H9 (cell line): ENCODE data around the gene BAZ1B. TPM values are rescaled to one million over a fixed set of nuclear protein-coding genes. Genes with fewer than 3 reads are reported as not detected.
A peak's percentile ranks its signal among the peaks of the same experiment; 100 is the strongest.

ENCODE experiments used
- DNase-seq: peaks from one replicate; pipeline ENCODE4 v3.0.0-alpha.2; 2017
- H2AFZ ChIP-seq: one replicate; pipeline ENCODE4 v1.6.1; 2013; ENCODE audit warnings: mild to moderate bottlenecking, low read length, control low read depth, moderate library complexity
- H2AK5ac ChIP-seq: 2 replicates; pipeline ENCODE4 v1.6.1; 2013; ENCODE audit warnings: low read length, control low read depth, mixed read lengths; ENCODE audit not compliant: insufficient read length
- H2BK120ac ChIP-seq: one replicate; pipeline ENCODE4 v1.6.1; 2013; ENCODE audit warnings: low read depth, mild to moderate bottlenecking, low read length, control low read depth, inconsistent platforms; ENCODE audit not compliant: poor library complexity, severe bottlenecking
- H2BK12ac ChIP-seq: 2 replicates; pipeline ENCODE4 v1.6.1; 2013; ENCODE audit warnings: low read length, control low read depth, mixed read lengths, low read depth; ENCODE audit not compliant: insufficient read length
- H2BK15ac ChIP-seq: 2 replicates; pipeline ENCODE4 v1.6.1; 2013; ENCODE audit warnings: low read depth, low read length, control low read depth
- H2BK20ac ChIP-seq: one replicate; pipeline ENCODE4 v1.6.1; 2013; ENCODE audit warnings: low read depth, mild to moderate bottlenecking, low read length, control low read depth, inconsistent platforms; ENCODE audit not compliant: poor library complexity, severe bottlenecking
- H2BK5ac ChIP-seq: 2 replicates; pipeline ENCODE4 v1.6.1; 2013; ENCODE audit warnings: low read length, control low read depth, mixed read lengths; ENCODE audit not compliant: insufficient read length
- H3K14ac ChIP-seq: 2 replicates; pipeline ENCODE4 v1.6.1; 2013; ENCODE audit warnings: low read length, control low read depth; ENCODE audit not compliant: insufficient read depth
- H3K18ac ChIP-seq: 2 replicates; pipeline ENCODE4 v1.6.1; 2013; ENCODE audit warnings: low read depth, mild to moderate bottlenecking, mixed read lengths, low read length, control low read depth; ENCODE audit not compliant: insufficient read length
- H3K23ac ChIP-seq: 2 replicates; pipeline ENCODE4 v1.6.1; 2013; ENCODE audit warnings: low read length, control low read depth, mixed read lengths, low read depth; ENCODE audit not compliant: insufficient read length
- H3K23me2 ChIP-seq: 2 replicates; pipeline ENCODE4 v1.6.1; 2013; ENCODE audit warnings: low read depth, mild to moderate bottlenecking, mixed read lengths, low read length, control low read depth; ENCODE audit not compliant: insufficient read length, poor library complexity, severe bottlenecking
- H3K27ac ChIP-seq: 2 replicates; pipeline ENCODE4 v1.5.1; 2013; ENCODE audit warnings: low read length, control low read depth, mixed read lengths, low read depth; ENCODE audit not compliant: insufficient read length
- H3K27me3 ChIP-seq: 2 replicates; pipeline ENCODE4 v1.6.1; 2013; ENCODE audit warnings: low read length, control low read depth, inconsistent platforms; ENCODE audit not compliant: insufficient read depth
- H3K4ac ChIP-seq: 2 replicates; pipeline ENCODE4 v1.6.1; 2013; ENCODE audit warnings: low read depth, mild to moderate bottlenecking, control low read depth, inconsistent platforms, low read length, moderate library complexity
- H3K4me1 ChIP-seq: 2 replicates; pipeline ENCODE4 v1.6.1; 2013; ENCODE audit warnings: low read length, control low read depth, inconsistent platforms; ENCODE audit not compliant: insufficient read depth
- H3K4me2 ChIP-seq: 2 replicates; pipeline ENCODE4 v1.6.1; 2013; ENCODE audit warnings: low read length, control low read depth, mixed read lengths; ENCODE audit not compliant: insufficient read length, insufficient read depth
- H3K56ac ChIP-seq: 2 replicates; pipeline ENCODE4 v1.6.1; 2013; ENCODE audit warnings: low read depth, mild to moderate bottlenecking, mixed read lengths, low read length, control low read depth; ENCODE audit not compliant: insufficient read length
- H3K79me1 ChIP-seq: 2 replicates; pipeline ENCODE4 v1.6.1; 2013; ENCODE audit warnings: low read depth, mild to moderate bottlenecking, moderate library complexity, low read length, control low read depth, inconsistent platforms; ENCODE audit not compliant: insufficient read depth, poor library complexity, severe bottlenecking
- H3K79me2 ChIP-seq: 2 replicates; pipeline ENCODE4 v1.6.1; 2013; ENCODE audit warnings: low read length, control low read depth, inconsistent platforms; ENCODE audit not compliant: insufficient read depth
- H3K9ac ChIP-seq: 2 replicates; pipeline ENCODE4 v1.6.1; 2013; ENCODE audit warnings: low read length, control low read depth, mixed read lengths; ENCODE audit not compliant: insufficient read length; ENCODE audit errors: extremely low read depth
- H3K9me3 ChIP-seq: one replicate; pipeline ENCODE4 v1.6.1; 2013; ENCODE audit warnings: low read depth, low read length, inconsistent platforms; ENCODE audit not compliant: control insufficient read depth
- H3T11ph ChIP-seq: one replicate; pipeline ENCODE4 v1.6.1; 2013; ENCODE audit warnings: mild to moderate bottlenecking, low read length, control low read depth, inconsistent platforms
- H4K20me1 ChIP-seq: one replicate; pipeline ENCODE4 v1.6.1; 2013; ENCODE audit not compliant: control insufficient read depth, insufficient read length, insufficient read depth
- H4K5ac ChIP-seq: 2 replicates; pipeline ENCODE4 v1.6.1; 2013; ENCODE audit warnings: low read depth, mild to moderate bottlenecking, mixed read lengths, low read length, control low read depth; ENCODE audit not compliant: insufficient read length
- H4K8ac ChIP-seq: replicated peaks from 2 replicates; pipeline ENCODE4 v1.6.1; 2013; ENCODE audit warnings: low read length, control low read depth, mixed read lengths, low read depth; ENCODE audit not compliant: insufficient read length
- H4K91ac ChIP-seq: 2 replicates; pipeline ENCODE4 v1.6.1; 2013; ENCODE audit warnings: low read depth, mild to moderate bottlenecking, moderate library complexity, mixed read lengths, low read length, control low read depth; ENCODE audit not compliant: insufficient read length
- H3K27ac Mint-ChIP-seq, 3 experiments: 2 replicates in 2 of 3; 3 replicates in 1 of 3; pipeline ENCODE4 v1.8.0; 2020 to 2021; ENCODE audit warnings: mixed read lengths in 3 of 3, mild to moderate bottlenecking in 1 of 3, moderate library complexity in 1 of 3
- H3K27me3 Mint-ChIP-seq: 2 replicates; pipeline ENCODE4 v1.8.0; 2021; ENCODE audit warnings: low read depth, mild to moderate bottlenecking, moderate library complexity, mixed read lengths
- H3K36me3 Mint-ChIP-seq, 3 experiments: 2 replicates in 2 of 3; 3 replicates in 1 of 3; pipeline ENCODE4 v1.8.0; 2020 to 2021; ENCODE audit warnings: low read depth in 3 of 3, mixed read lengths in 3 of 3; ENCODE audit not compliant: insufficient read depth in 1 of 3
- H3K4me1 Mint-ChIP-seq, 2 experiments: 2 replicates each; pipeline ENCODE4 v1.8.0; 2020; ENCODE audit warnings: mixed read lengths in 2 of 2
- H3K4me3 Mint-ChIP-seq, 2 experiments: 2 replicates in 1 of 2; 3 replicates in 1 of 2; pipeline ENCODE4 v1.8.0; 2020 to 2021; ENCODE audit warnings: mild to moderate bottlenecking in 2 of 2, mixed read lengths in 2 of 2, moderate library complexity in 1 of 2
- H3K9me3 Mint-ChIP-seq, 2 experiments: 2 replicates in 1 of 2; 3 replicates in 1 of 2; pipeline ENCODE4 v1.8.0; 2020; ENCODE audit warnings: mild to moderate bottlenecking in 2 of 2, mixed read lengths in 2 of 2, moderate library complexity in 1 of 2
- WGBS: extraction: QIAGEN DNeasy Blood & Tissue Kit; methylation state at CpG from one replicate; pipeline ENCODE4 v1.1.7; 2013; ENCODE audit warnings: missing lambda C conversion rate, low lambda C conversion rate, mixed read lengths; ENCODE audit not compliant: insufficient read length; ENCODE audit errors: extremely low coverage; 5-methylcytosine and 5-hydroxymethylcytosine counted together
- total RNA-seq: library from RNA; stranded (reverse); gene quantifications from 2 replicates; pipeline ENCODE4 v1.2.1, GENCODE V29; 2021
- TF ChIP-seq, protein P1 (sequence below): fragments of 200-600 bp; sonication (generic); conservative IDR thresholded peaks from 3 replicates; pipeline ENCODE4 v1.8.0; 2021; ENCODE audit warnings: antibody characterized with exemption, mild to moderate bottlenecking

Gene BAZ1B
- total RNA-seq, 1 experiment from 2014 or later, result 96.4 TPM

- Mint-ChIP-seq H3K4me1 (peaks cover 0 to 11% of the 10 kb centered on the region in 2 experiments; a peak in 3 of 4 replicates), H3K36me3 (peaks cover 3 to 11% (median 10%) of the 10 kb centered on the region in 3 experiments; a peak in 6 of 7 replicates), H3K4me3 (peak overlapping the region; percentile 18 to 69; a peak in 4 of 5 replicates), H3K9me3 (peaks cover 0 to 3% of the 10 kb centered on the region in 2 experiments; a peak in 2 of 5 replicates), H3K27me3 (peaks cover 17% of the 10 kb centered on the region), H3K27ac (peak overlapping the region in 1 of 3 experiments; percentile 40; a peak in 1 of 7 replicates)
- DNase-seq, result no peak
- Histone ChIP-seq H3K4me1 (no peaks in the 10 kb centered on the region), H3K23ac (no peak overlapping the region), H2BK120ac (no peak overlapping the region), H3T11ph (no peak overlapping the region), H2BK20ac (no peak overlapping the region), H3K4me2 (no peak overlapping the region), H2BK5ac (no peak overlapping the region), H2AK5ac (no peak overlapping the region), H3K23me2 (no peaks in the 10 kb centered on the region), H3K18ac (no peak overlapping the region), H2BK12ac (no peak overlapping the region), H3K9ac (no peak overlapping the region), H2BK15ac (no peak overlapping the region), H3K9me3 (no peaks in the 10 kb centered on the region), H3K56ac (no peak overlapping the region), H3K14ac (no peak overlapping the region), H3K27ac (no peak overlapping the region), H3K27me3 (no peaks in the 10 kb centered on the region; the same call in 1 of the 2 replicates), H4K20me1 (no peaks in the 10 kb centered on the region), H4K8ac (no peak overlapping the region), H3K4ac (no peak overlapping the region), H3K79me2 (no peaks in the 10 kb centered on the region), H3K79me1 (no peaks in the 10 kb centered on the region), H4K91ac (no peak overlapping the region), H2AFZ (no peak overlapping the region), H4K5ac (no peak overlapping the region)
- TF ChIP-seq, protein P1, sequence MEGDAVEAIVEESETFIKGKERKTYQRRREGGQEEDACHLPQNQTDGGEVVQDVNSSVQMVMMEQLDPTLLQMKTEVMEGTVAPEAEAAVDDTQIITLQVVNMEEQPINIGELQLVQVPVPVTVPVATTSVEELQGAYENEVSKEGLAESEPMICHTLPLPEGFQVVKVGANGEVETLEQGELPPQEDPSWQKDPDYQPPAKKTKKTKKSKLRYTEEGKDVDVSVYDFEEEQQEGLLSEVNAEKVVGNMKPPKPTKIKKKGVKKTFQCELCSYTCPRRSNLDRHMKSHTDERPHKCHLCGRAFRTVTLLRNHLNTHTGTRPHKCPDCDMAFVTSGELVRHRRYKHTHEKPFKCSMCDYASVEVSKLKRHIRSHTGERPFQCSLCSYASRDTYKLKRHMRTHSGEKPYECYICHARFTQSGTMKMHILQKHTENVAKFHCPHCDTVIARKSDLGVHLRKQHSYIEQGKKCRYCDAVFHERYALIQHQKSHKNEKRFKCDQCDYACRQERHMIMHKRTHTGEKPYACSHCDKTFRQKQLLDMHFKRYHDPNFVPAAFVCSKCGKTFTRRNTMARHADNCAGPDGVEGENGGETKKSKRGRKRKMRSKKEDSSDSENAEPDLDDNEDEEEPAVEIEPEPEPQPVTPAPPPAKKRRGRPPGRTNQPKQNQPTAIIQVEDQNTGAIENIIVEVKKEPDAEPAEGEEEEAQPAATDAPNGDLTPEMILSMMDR, result no peak
- no CpG with 5 or more reads among the region's 26 CpGs for WGBS
Measured at GRCh38 chr7:73434701-73435069, 87.4 kb downstream of the BAZ1B start.
